Heart left ventricle (tissue), 16 donors: ENCODE measurements around the gene CEP20. TPM values are rescaled to one million over a fixed set of nuclear protein-coding genes. Genes with fewer than 3 reads are reported as not detected.
"Not testable (repeated sequence)": the region's sequence is repeated elsewhere in the genome, so short reads cannot be mapped to it uniquely, and the experiment has no call there.

ENCODE experiments used
- ATAC-seq, 4 donors: fragments of 200-7000 bp; cut with Tn5 transposase; one replicate each; pipeline ENCODE4 v1.9.1; 2020 to 2022; ENCODE audit warnings: moderate library complexity in 4 of 4, mild to moderate bottlenecking in 3 of 4, moderate number of reproducible peaks in 1 of 4
- DNase-seq, 5 donors: peaks; one replicate each; pipeline ENCODE4 v3.0.0-alpha.2; 2020
- H3K27ac ChIP-seq, 12 donors: fragments of 200-600 bp; sonication (generic) in 4 of 12; one replicate each; pipeline versions ENCODE4 v1.5.0 to v1.8.0; 2016 to 2022; ENCODE audit warnings: mild to moderate bottlenecking in 2 of 12
- H3K27me3 ChIP-seq, 9 donors: fragments of 200-600 bp; sonication (generic) in 2 of 9; one replicate each; pipeline versions ENCODE4 v1.5.1 to v1.8.0; 2016 to 2022; ENCODE audit warnings: mild to moderate bottlenecking in 3 of 9
- H3K36me3 ChIP-seq, 9 donors: fragments of 200-600 bp; sonication (generic) in 2 of 9; one replicate each; pipeline versions ENCODE4 v1.5.0 to v1.8.0; 2018 to 2022; ENCODE audit warnings: mild to moderate bottlenecking in 2 of 9
- H3K4me1 ChIP-seq, 12 donors: fragments of 200-600 bp; sonication (generic) in 4 of 12; one replicate each; pipeline versions ENCODE4 v1.5.0 to v1.8.0; 2016 to 2022; ENCODE audit warnings: mild to moderate bottlenecking in 3 of 12
- H3K4me3 ChIP-seq, 12 donors: fragments of 200-600 bp; sonication (generic) in 4 of 12; one replicate each; pipeline versions ENCODE4 v1.5.0 to v1.8.0; 2017 to 2022; ENCODE audit warnings: mild to moderate bottlenecking in 9 of 12, moderate library complexity in 4 of 12
- H3K9me3 ChIP-seq, 12 donors: fragments of 200-600 bp; sonication (generic) in 4 of 12; one replicate each; pipeline versions ENCODE4 v1.5.0 to v1.8.0; 2016 to 2022; ENCODE audit warnings: mild to moderate bottlenecking in 1 of 12
- CTCF ChIP-seq, 12 donors: fragments of 200-600 bp; sonication (generic) in 4 of 12; IDR thresholded peaks; one replicate each; pipeline versions ENCODE4 v1.5.0 to v1.8.0; 2018 to 2022; ENCODE audit warnings: antibody characterized with exemption in 12 of 12, mild to moderate bottlenecking in 5 of 12
- POLR2A ChIP-seq, 2 donors: fragments of 450-650 bp; IDR thresholded peaks; one replicate each; pipeline ENCODE4 v1.6.1; 2017; ENCODE audit warnings: antibody characterized with exemption in 2 of 2, mild to moderate bottlenecking in 2 of 2, moderate library complexity in 2 of 2
- WGBS, 4 donors: extraction: QIAGEN DNeasy Blood & Tissue Kit in 2 of 4; methylation state at CpG; one replicate each; pipeline versions ENCODE4 v1.1.5 to v1.1.7; 2013 to 2018; 5-methylcytosine and 5-hydroxymethylcytosine counted together
- intact Hi-C, 10 donors: fragments of 100-400 bp; cut with DNase I; formaldehyde crosslinking; loops; one replicate each; pipeline versions ENCODE4 v1.11.1 to v1.14.2; 2022
- polyA plus RNA-seq, 2 donors: library from polyadenylated mRNA; stranded (reverse); fragments of 200-250 nt; gene quantifications; one replicate each; pipeline ENCODE4 v1.2.3, GENCODE V29; 2013
- total RNA-seq, 9 donors: library from RNA; depleted of rRNA in 2 of 9; stranded (reverse); fragments of >200 nt in 2 of 9; fragmentation: NEBNext Ultra II Directional in 3 of 9; extraction: Animal tissue kit (Norgen Biotek cat#: 25700) in 3 of 9; gene quantifications; one replicate each; pipeline versions ENCODE4 v1.1.0 to v1.2.4, GENCODE V29; 2016 to 2023
- donor health status: ischemic (EF 13 %, LVEDD 7.1; RV severe dilation, severe dysfunction).
- donor health status: healthy with polysubstance abuse.
- donor health status: DM: no; HTN: yes; CAD: no.
- donor health status: DM: no; HTN: no; CAD: no.
- donor health status: ischemic (EF 25% LVEDD 6.9; RV normal size, moderate dysfunction).
- donor health status: ischemic (EF 25% LVEDD 5.7; RV mildly dilated, moderate dysfunction).
- donor health status: healthy.
- donor health status: DM: yes; HTN: yes; CAD: no.
- donor health status: ischemic (EF 35%, LVEDD 5.7; RV mildly dilated, moderate dysfunction).
- donor health status: nonischemic (EF 11% LVEDD 7.7; RV severe dilation, severe dysfunction).
- donor health status: DM: yes; HTN: yes; CAD: no.
- donor health status: PGD.
- donor health status: ischemic (EF 29% LVEDD 5.4; RV normal size, mild dysfunction).
- donor health status: nonischemic (EF 23%, LVEDD 6.1; RV moderate dilation, normal function).

CEP20 gene
- total and polyA plus RNA-seq, 11 donors: 14.1 to 40.3 (median 28.0) TPM

- H3K9me3 ChIP-seq: no peaks in the 10 kb centered on the region
- H3K27me3 ChIP-seq: peaks cover 0 to 4% (median 0%) of the 10 kb centered on the region in 9 donors
- H3K4me1 ChIP-seq: no peaks in the 10 kb centered on the region
- H3K36me3 ChIP-seq: no peaks in the 10 kb centered on the region
- no peak for TF ChIP-seq CTCF (IDR thresholded peaks at IDR 0.05)
- no peak for TF ChIP-seq POLR2A (IDR thresholded peaks at IDR 0.05)
- DNase-seq (no peak), ATAC-seq (no peak)
- peak overlapping the region in 1 of 12 donors; percentile 91 for H3K27ac ChIP-seq
- intact Hi-C loops: no loop called here
- no peak overlapping the region for H3K4me3 ChIP-seq
- WGBS, 4 donors: 85 to 92% (median 87%) methylated on average over 12 of the region's 12 CpGs
Measured at GRCh38 chr16:15849209-15849981, 39.0 kb downstream of the CEP20 start.

GRCh38 chr16:15847611-15848175 is 40.7 kb downstream of the CEP20 start:
- WGBS, 4 donors: 56 to 68% (median 65%) methylated on average over 9 of the region's 9 CpGs
- ATAC-seq (no peak), DNase-seq (no peak)
- Histone ChIP-seq H3K4me1 (no peaks in the 10 kb centered on the region), H3K36me3 (no peaks in the 10 kb centered on the region), H3K4me3 (no peak overlapping the region), H3K27ac (peak overlapping the region in 1 of 12 donors; percentile 91), H3K9me3 (no peaks in the 10 kb centered on the region), H3K27me3 (no peaks in the 10 kb centered on the region)
- TF ChIP-seq POLR2A (IDR thresholded peaks at IDR 0.05) (no peak), CTCF (IDR thresholded peaks at IDR 0.05) (no peak)
- intact Hi-C loops: no loop called here

GRCh38 chr16:15846510-15846909 is 41.9 kb downstream of the CEP20 start:
- peak overlapping the region in 1 of 12 donors; percentile 91 for H3K27ac ChIP-seq
- TF ChIP-seq POLR2A (IDR thresholded peaks at IDR 0.05): no peak
- no peak for TF ChIP-seq CTCF (IDR thresholded peaks at IDR 0.05)
- intact Hi-C loops: no loop called here
- no peak overlapping the region for H3K4me3 ChIP-seq
- H3K4me1 ChIP-seq: no peaks in the 10 kb centered on the region
- DNase-seq: no peak
- no peaks in the 10 kb centered on the region for H3K9me3 ChIP-seq
- no peaks in the 10 kb centered on the region for H3K36me3 ChIP-seq
- peaks cover 0 to 4% (median 0%) of the 10 kb centered on the region in 9 donors for H3K27me3 ChIP-seq
- ATAC-seq: no peak
- WGBS, 4 donors: 73 to 82% (median 81%) methylated on average over 4 of the region's 4 CpGs

- Histone ChIP-seq H3K36me3 (no peaks in the 10 kb centered on the region), H3K4me3 (no peak overlapping the region), H3K27ac (peak overlapping the region in 1 of 12 donors; percentile 91)
Measured at GRCh38 chr16:15843635-15844279, 44.6 kb downstream of the CEP20 start.

GRCh38 chr16:15839204-15839603 is 49.2 kb downstream of the CEP20 start:
- H3K4me3 ChIP-seq, ATAC-seq, H3K4me1 ChIP-seq, H3K9me3 ChIP-seq, H3K36me3 ChIP-seq, H3K27me3 ChIP-seq, DNase-seq: not testable (repeated sequence)
- H3K27ac ChIP-seq: peak overlapping the region in 1 of 12 donors; percentile 87
- WGBS, 4 donors: 89 to 93% (median 91%) methylated on average over 8 of the region's 8 CpGs
- intact Hi-C loops: loop anchor here in 1 of 10 donors (10.0 kb wide), 1 partner anchor 54 kb away; no protein-coding TSS in a partner anchor

More at GRCh38 chr16:15843635-15844279, 44.6 kb downstream of the CEP20 start:
- WGBS, 4 donors: 83 to 87% (median 85%) methylated on average over 10 of the region's 10 CpGs
- DNase-seq (no peak), ATAC-seq (no peak)
- no peaks in the 10 kb centered on the region for H3K4me1 ChIP-seq
- peaks cover 0 to 5% (median 0%) of the 10 kb centered on the region in 9 donors for H3K27me3 ChIP-seq
- no peak for TF ChIP-seq CTCF (IDR thresholded peaks at IDR 0.05)
- TF ChIP-seq POLR2A (IDR thresholded peaks at IDR 0.05): no peak
- H3K9me3 ChIP-seq: no peaks in the 10 kb centered on the region
- intact Hi-C loops: no loop called here
